Mucosa of stomach (tissue), 1 donor: ENCODE data around the gene DESI1.
"Not testable (repeated sequence)": the region's sequence is repeated elsewhere in the genome, so short reads cannot be mapped to it uniquely, and the experiment has no call there.

Experiments
- H3K27me3 ChIP-seq: one replicate; pipeline ENCODE4 v1.7.0; 2013; ENCODE audit warnings: mild to moderate bottlenecking, low read length; ENCODE audit not compliant: control insufficient read depth, insufficient read depth
- H3K36me3 ChIP-seq: one replicate; pipeline ENCODE4 v1.7.0; 2013; ENCODE audit warnings: low read length; ENCODE audit not compliant: control insufficient read depth, insufficient read depth
- H3K4me1 ChIP-seq: one replicate; pipeline ENCODE4 v1.7.0; 2013; ENCODE audit warnings: mild to moderate bottlenecking, low read length; ENCODE audit not compliant: control insufficient read depth, insufficient read depth
- H3K4me3 ChIP-seq: one replicate; pipeline ENCODE4 v1.7.0; 2013; ENCODE audit warnings: low read length
- H3K9ac ChIP-seq: one replicate; pipeline ENCODE4 v1.7.0; 2013; ENCODE audit warnings: mild to moderate bottlenecking, low read length, moderate library complexity
- H3K9me3 ChIP-seq: one replicate; pipeline ENCODE4 v1.7.0; 2013; ENCODE audit warnings: mild to moderate bottlenecking, low read length, moderate library complexity; ENCODE audit not compliant: control insufficient read depth
- donor health status: Pancreatic carcinoma.

The DESI1 gene

GRCh38 chr22:41578818-41579217 is 42.0 kb downstream of the DESI1 start:
- peaks cover 11% of the 10 kb centered on the region for H3K4me1 ChIP-seq
- H3K9me3 ChIP-seq, result no peaks in the 10 kb centered on the region
- no peaks in the 10 kb centered on the region for H3K27me3 ChIP-seq
- peak overlapping the region; percentile 14 for H3K9ac ChIP-seq
- H3K36me3 ChIP-seq, result peaks cover 26% of the 10 kb centered on the region
- no peak overlapping the region for H3K4me3 ChIP-seq

- H3K4me1 ChIP-seq, result peaks cover 9% of the 10 kb centered on the region
- no peak overlapping the region for H3K9ac ChIP-seq
- H3K9me3 ChIP-seq, result no peaks in the 10 kb centered on the region
- no peak overlapping the region for H3K4me3 ChIP-seq
- no peaks in the 10 kb centered on the region for H3K27me3 ChIP-seq
- H3K36me3 ChIP-seq, result peaks cover 23% of the 10 kb centered on the region
Measured at GRCh38 chr22:41578114-41578513, 42.7 kb downstream of the DESI1 start.

- Histone ChIP-seq H3K4me1 (peaks cover 9% of the 10 kb centered on the region), H3K9me3 (no peaks in the 10 kb centered on the region), H3K36me3 (peaks cover 23% of the 10 kb centered on the region), H3K9ac (no peak overlapping the region), H3K27me3 (no peaks in the 10 kb centered on the region), H3K4me3 (no peak overlapping the region)
Measured at GRCh38 chr22:41576877-41577276, 44.0 kb downstream of the DESI1 start.

- peaks cover 23% of the 10 kb centered on the region for H3K36me3 ChIP-seq
- H3K4me3 ChIP-seq, result no peak overlapping the region
- no peaks in the 10 kb centered on the region for H3K9me3 ChIP-seq
- no peaks in the 10 kb centered on the region for H3K27me3 ChIP-seq
- no peak overlapping the region for H3K9ac ChIP-seq
- peaks cover 9% of the 10 kb centered on the region for H3K4me1 ChIP-seq
Measured at GRCh38 chr22:41575533-41575932, 45.3 kb downstream of the DESI1 start.

- Histone ChIP-seq H3K4me1 (peaks cover 9% of the 10 kb centered on the region), H3K4me3 (no peak overlapping the region), H3K27me3 (no peaks in the 10 kb centered on the region), H3K9me3 (no peaks in the 10 kb centered on the region), H3K9ac (no peak overlapping the region), H3K36me3 (peaks cover 18% of the 10 kb centered on the region)
Measured at GRCh38 chr22:41574847-41575381, 45.9 kb downstream of the DESI1 start.

- Histone ChIP-seq H3K4me3 (no peak overlapping the region), H3K27me3 (no peaks in the 10 kb centered on the region), H3K36me3 (peaks cover 14% of the 10 kb centered on the region), H3K4me1 (no peaks in the 10 kb centered on the region), H3K9ac (no peak overlapping the region), H3K9me3 (no peaks in the 10 kb centered on the region)
Measured at GRCh38 chr22:41573677-41574076, 47.2 kb downstream of the DESI1 start.

GRCh38 chr22:41572305-41572704 is 48.5 kb downstream of the DESI1 start:
- H3K9me3 ChIP-seq, H3K9ac ChIP-seq, H3K27me3 ChIP-seq, H3K4me3 ChIP-seq, H3K36me3 ChIP-seq, H3K4me1 ChIP-seq: not testable (repeated sequence)

- H3K9ac ChIP-seq, result no peak overlapping the region
- no peaks in the 10 kb centered on the region for H3K27me3 ChIP-seq
- peaks cover 4% of the 10 kb centered on the region for H3K36me3 ChIP-seq
- no peak overlapping the region for H3K4me3 ChIP-seq
- no peaks in the 10 kb centered on the region for H3K9me3 ChIP-seq
- no peaks in the 10 kb centered on the region for H3K4me1 ChIP-seq
Measured at GRCh38 chr22:41571786-41572185, 49.1 kb downstream of the DESI1 start.

GRCh38 chr22:41570221-41570620 is 50.6 kb downstream of the DESI1 start:
- Histone ChIP-seq H3K9ac (no peak overlapping the region), H3K36me3 (no peaks in the 10 kb centered on the region), H3K9me3 (no peaks in the 10 kb centered on the region), H3K4me3 (no peak overlapping the region), H3K27me3 (no peaks in the 10 kb centered on the region), H3K4me1 (no peaks in the 10 kb centered on the region)

- Histone ChIP-seq H3K4me3 (no peak overlapping the region), H3K4me1 (no peaks in the 10 kb centered on the region), H3K27me3 (no peaks in the 10 kb centered on the region), H3K9ac (no peak overlapping the region), H3K9me3 (no peaks in the 10 kb centered on the region), H3K36me3 (no peaks in the 10 kb centered on the region)
Measured at GRCh38 chr22:41568811-41569210, 52.0 kb downstream of the DESI1 start.

- no peaks in the 10 kb centered on the region for H3K27me3 ChIP-seq
- no peaks in the 10 kb centered on the region for H3K9me3 ChIP-seq
- no peaks in the 10 kb centered on the region for H3K36me3 ChIP-seq
- H3K9ac ChIP-seq, result no peak overlapping the region
- no peak overlapping the region for H3K4me3 ChIP-seq
- no peaks in the 10 kb centered on the region for H3K4me1 ChIP-seq
Measured at GRCh38 chr22:41567512-41567768, 53.4 kb downstream of the DESI1 start.

GRCh38 chr22:41565403-41566054 is 55.3 kb downstream of the DESI1 start:
- H3K4me1 ChIP-seq, result no peaks in the 10 kb centered on the region

GRCh38 chr22:41564563-41564962 is 56.3 kb downstream of the DESI1 start:
- H3K4me1 ChIP-seq, result no peaks in the 10 kb centered on the region
- H3K9ac ChIP-seq, result no peak overlapping the region
- no peaks in the 10 kb centered on the region for H3K9me3 ChIP-seq
- no peaks in the 10 kb centered on the region for H3K36me3 ChIP-seq
- no peak overlapping the region for H3K4me3 ChIP-seq
- H3K27me3 ChIP-seq, result peaks cover 3% of the 10 kb centered on the region

More at GRCh38 chr22:41565403-41566054, 55.3 kb downstream of the DESI1 start:
- Histone ChIP-seq H3K27me3 (peaks cover 3% of the 10 kb centered on the region), H3K9me3 (no peaks in the 10 kb centered on the region), H3K9ac (no peak overlapping the region), H3K4me3 (no peak overlapping the region), H3K36me3 (no peaks in the 10 kb centered on the region)
